Kidney epithelial cell (primary cell): Measurements from ENCODE around the gene GDPD5. TPM values are rescaled to one million over a fixed set of nuclear protein-coding genes. Genes with fewer than 3 reads are reported as not detected.

Source experiments
- DNase-seq: peaks from one replicate; pipeline ENCODE4 v3.0.0-alpha.2; 2010; ENCODE audit warnings: low read depth
- H3K27me3 ChIP-seq: 2 replicates; pipeline ENCODE4 v1.6.0; 2011; ENCODE audit warnings: low read length; ENCODE audit not compliant: control insufficient read depth, insufficient read depth
- H3K36me3 ChIP-seq: 2 replicates; pipeline ENCODE4 v1.5.1; 2011; ENCODE audit warnings: low read length; ENCODE audit not compliant: control insufficient read depth, insufficient read depth
- H3K4me3 ChIP-seq: 2 replicates; pipeline ENCODE4 v1.5.1; 2011; ENCODE audit warnings: low read depth, mild to moderate bottlenecking, control low read depth, low read length
- total RNA-seq: library from RNA; depleted of rRNA; stranded (reverse); fragments of >200 nt; gene quantifications from 2 replicates; pipeline ENCODE4 v1.2.3, GENCODE V29; 2015
- TF ChIP-seq, protein P1 (sequence below): IDR thresholded peaks from 2 replicates; pipeline ENCODE4 v1.5.1; 2011; ENCODE audit warnings: mild to moderate bottlenecking, moderate library complexity, low read length, control low read depth, inconsistent platforms; ENCODE audit not compliant: insufficient read depth, poor library complexity, severe bottlenecking

Gene GDPD5
- total RNA-seq, 1 donor from 2014 or later = 12.7 TPM

DNA sequence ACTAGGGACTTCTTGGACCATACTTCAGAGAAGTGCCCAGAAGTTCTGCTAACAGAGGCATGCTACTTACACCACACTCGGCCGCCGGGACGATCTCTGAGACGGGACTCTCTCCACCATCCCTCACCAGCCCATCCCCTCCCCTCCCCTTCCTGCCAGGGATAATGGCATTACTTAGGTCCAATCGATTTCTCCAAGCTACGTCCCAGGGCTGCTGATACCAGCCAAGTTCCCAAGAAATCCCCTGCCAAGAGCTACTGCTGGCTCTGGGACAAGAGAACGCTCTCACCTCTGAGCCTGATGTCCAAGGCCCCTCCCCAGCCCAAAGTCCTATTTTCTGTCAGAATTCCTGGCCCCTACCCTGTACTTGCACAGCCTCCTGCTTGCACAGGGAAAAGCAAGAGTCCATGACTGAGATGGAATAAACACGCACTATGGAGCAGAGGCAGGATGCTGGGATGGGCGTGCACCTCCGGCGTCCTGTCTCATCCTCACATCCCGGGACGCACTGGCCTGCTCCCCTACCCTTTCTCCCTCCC is 42.7 kb downstream of the GDPD5 start:
- H3K27me3 ChIP-seq = no peaks in the 10 kb centered on the region
- no peaks in the 10 kb centered on the region for H3K36me3 ChIP-seq
- no peak overlapping the region for H3K4me3 ChIP-seq
- no peak for DNase-seq
- TF ChIP-seq, protein P1, sequence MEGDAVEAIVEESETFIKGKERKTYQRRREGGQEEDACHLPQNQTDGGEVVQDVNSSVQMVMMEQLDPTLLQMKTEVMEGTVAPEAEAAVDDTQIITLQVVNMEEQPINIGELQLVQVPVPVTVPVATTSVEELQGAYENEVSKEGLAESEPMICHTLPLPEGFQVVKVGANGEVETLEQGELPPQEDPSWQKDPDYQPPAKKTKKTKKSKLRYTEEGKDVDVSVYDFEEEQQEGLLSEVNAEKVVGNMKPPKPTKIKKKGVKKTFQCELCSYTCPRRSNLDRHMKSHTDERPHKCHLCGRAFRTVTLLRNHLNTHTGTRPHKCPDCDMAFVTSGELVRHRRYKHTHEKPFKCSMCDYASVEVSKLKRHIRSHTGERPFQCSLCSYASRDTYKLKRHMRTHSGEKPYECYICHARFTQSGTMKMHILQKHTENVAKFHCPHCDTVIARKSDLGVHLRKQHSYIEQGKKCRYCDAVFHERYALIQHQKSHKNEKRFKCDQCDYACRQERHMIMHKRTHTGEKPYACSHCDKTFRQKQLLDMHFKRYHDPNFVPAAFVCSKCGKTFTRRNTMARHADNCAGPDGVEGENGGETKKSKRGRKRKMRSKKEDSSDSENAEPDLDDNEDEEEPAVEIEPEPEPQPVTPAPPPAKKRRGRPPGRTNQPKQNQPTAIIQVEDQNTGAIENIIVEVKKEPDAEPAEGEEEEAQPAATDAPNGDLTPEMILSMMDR = no peak

DNA sequence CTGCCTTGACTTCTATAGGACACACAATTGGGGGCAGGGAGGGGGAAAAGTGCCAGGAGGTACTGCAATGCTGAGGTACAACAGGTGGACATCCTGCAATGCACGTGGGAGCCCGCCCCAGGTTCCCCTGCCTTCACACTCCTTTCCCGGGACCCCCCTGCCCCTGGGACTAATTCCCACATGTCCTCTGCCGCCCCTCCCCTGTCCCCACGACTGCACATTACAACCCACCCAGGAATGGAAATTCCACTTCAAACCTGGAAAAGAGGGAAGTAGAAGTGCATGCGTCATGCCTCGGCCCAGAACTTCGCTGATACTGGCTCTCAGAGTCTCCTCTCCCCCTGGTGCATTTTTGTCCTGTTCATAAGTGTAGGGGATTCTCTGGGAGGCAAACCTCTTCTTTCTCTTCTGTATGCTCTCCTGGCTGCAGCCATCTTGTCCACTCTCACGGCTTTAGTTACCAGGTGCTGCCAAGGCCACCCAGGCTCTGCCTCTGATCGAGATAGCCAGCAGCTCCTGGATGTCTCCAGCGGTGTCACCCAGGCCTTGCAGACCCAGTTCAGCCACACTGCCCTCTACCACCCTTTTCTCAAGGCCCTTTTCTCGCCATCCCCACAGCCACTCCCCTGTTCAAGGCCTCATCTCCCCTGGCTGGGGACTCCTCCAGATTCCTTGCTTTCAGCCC is 43.7 kb downstream of the GDPD5 start:
- H3K27me3 ChIP-seq = no peaks in the 10 kb centered on the region
- TF ChIP-seq, protein P1 = no peak
- DNase-seq = no peak
- no peak overlapping the region for H3K4me3 ChIP-seq
- H3K36me3 ChIP-seq = no peaks in the 10 kb centered on the region

DNA sequence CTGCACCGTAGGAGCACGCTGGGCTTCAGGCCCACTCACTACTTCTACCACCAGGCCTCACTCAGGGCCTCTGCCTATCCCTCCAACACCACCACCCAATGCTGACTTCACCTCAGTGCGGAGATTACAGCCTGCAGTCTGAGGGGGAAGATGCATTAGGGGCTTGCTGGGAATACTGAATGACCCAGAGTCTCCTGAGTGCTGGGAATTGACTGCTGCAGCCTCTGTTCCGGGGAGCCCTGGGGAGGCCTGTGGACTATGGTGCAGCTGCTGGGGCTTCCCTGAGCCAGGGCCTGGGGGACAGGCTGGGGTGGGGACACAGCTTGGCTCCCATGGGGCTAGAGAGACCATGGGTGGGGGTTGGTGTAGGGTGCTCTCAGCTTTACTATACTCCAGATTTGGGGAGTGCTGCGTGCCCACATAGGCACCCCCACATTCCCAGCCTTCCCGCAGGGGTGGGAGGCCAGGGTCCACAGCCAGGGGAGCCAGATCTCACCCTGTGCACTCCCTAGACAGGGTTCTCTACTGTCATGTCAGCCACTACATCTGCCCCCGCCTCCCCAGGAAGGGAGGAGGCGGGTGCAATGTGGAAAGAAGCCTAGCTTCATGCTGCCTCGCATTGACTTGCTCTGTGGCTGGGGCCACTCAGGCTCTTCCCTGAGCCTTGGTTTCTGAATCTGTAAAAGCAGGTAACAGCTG is 44.4 kb downstream of the GDPD5 start:
- TF ChIP-seq, protein P1 = no peak
- no peak for DNase-seq
- H3K36me3 ChIP-seq = no peaks in the 10 kb centered on the region
- H3K27me3 ChIP-seq = no peaks in the 10 kb centered on the region
- no peak overlapping the region for H3K4me3 ChIP-seq

DNA sequence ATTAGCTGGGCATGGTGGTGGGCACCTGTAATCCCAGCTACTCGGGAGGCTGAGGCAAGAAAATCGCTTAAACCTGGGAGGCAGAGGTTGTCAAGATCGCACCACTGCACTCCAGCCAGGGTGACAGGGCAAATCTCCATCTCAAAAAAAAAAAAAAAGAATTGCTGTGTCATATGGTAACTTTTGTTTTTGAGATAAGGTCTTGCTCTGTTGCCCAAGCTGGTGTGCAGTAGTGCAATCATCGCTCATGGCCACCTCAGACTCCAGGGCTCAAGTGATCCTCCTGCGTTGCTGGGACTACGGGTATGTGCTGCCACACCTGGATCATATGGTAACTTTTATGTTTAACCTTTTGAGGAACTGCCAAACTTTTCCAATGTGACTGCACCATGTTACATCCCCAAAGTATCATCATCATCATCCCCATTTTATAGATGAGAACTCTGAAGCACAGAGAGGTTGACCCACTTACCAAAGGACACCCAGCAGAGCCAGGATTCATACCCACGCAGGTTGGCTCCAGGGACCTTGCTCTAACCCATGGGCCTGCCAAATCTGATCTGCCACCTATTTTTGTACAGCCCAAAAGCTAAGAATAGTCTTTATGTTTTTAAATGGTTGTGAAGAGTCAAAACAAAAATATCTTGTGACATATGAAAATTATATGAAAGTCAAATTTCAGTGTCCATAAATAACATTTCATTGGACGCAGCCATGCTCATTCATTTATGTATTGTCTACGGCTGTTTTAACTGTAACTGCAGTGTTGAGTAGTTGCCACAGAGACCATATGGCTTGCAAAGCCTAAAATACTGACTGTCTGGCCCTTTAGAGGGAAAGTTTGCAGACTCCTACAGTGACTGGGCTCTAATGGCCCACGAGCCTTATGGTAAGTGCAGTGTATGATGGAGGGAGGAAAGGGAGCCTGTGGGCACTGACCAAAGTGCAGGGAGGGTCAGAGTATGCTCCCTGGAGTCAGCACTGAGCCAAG is 45.3 kb downstream of the GDPD5 start:
- Histone ChIP-seq H3K36me3 (no peaks in the 10 kb centered on the region), H3K4me3 (no peak overlapping the region), H3K27me3 (no peaks in the 10 kb centered on the region)
- TF ChIP-seq, protein P1 = no peak
- no peak for DNase-seq

DNA sequence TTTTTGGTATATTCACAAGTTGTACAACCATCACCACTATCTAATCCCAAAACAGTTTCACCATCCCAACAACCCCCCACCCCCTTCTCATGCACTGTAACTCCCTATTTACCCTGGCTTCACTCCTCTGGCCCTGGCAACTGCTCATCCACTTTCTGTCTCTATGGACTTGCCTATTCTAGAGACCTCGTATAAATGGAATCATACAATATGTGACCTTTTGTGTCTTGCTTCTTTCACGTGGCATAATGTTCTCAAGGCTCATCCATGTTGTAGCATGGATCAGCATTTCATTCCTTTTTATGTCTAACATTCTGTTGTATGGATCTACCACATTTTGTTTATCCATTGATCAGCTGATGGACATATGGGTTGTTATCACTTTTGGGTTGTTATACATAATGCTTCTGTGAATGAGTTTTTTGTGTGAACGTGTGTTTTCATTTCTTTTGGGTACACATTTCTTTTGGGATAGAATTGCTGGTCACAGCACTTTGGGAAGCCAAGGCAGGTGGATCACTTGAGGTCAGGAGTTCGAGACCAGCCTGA is 46.1 kb downstream of the GDPD5 start:
- H3K4me3 ChIP-seq = no peak overlapping the region
- DNase-seq = no peak
- TF ChIP-seq, protein P1 = no peak
- H3K36me3 ChIP-seq = no peaks in the 10 kb centered on the region
- no peaks in the 10 kb centered on the region for H3K27me3 ChIP-seq
